HepG2 (cell line): ENCODE data around the gene PTPMT1. TPM values are rescaled to one million over a fixed set of nuclear protein-coding genes. Genes with fewer than 3 reads are reported as not detected.

Source experiments
- ARNTL ChIP-seq: sonication (generic); formaldehyde crosslinking; IDR thresholded peaks from 2 replicates; pipeline ENCODE4 v1.4.0; 2020; ENCODE audit warnings: mild to moderate bottlenecking, missing genetic modification reagents
- CEBPZ ChIP-seq: IDR thresholded peaks from 2 replicates; pipeline ENCODE4 v1.6.1; 2012; ENCODE audit warnings: low read length, improper control_type of control experiment
- E2F2 ChIP-seq: sonication (generic); formaldehyde crosslinking; IDR thresholded peaks from 2 replicates; pipeline ENCODE4 v1.4.0; 2020; ENCODE audit warnings: missing genetic modification reagents, borderline replicate concordance
- ELF1 ChIP-seq: sonication (generic); formaldehyde crosslinking; IDR thresholded peaks from 2 replicates; pipeline ENCODE4 v1.4.0; 2020; ENCODE audit warnings: missing genetic modification reagents
- FOXA1 ChIP-seq, 2 experiments: fragments of 450-650 bp in 1 of 2; sonication (generic) in 1 of 2; formaldehyde crosslinking in 1 of 2; IDR thresholded peaks; 2 replicates each; pipeline versions ENCODE4 v1.4.0 to v1.6.1; 2016 to 2020; ENCODE audit warnings: missing genetic modification reagents in 1 of 2
- MAZ ChIP-seq, 2 experiments: sonication (generic) in 1 of 2; formaldehyde crosslinking in 1 of 2; IDR thresholded peaks; 2 replicates each; pipeline versions ENCODE4 v1.5.0 to v1.6.1; 2012 to 2020; ENCODE audit warnings: low read depth in 2 of 2, mild to moderate bottlenecking in 2 of 2, borderline replicate concordance in 1 of 2, improper control_type of control experiment in 1 of 2, low read length in 1 of 2, missing genetic modification reagents in 1 of 2, moderate library complexity in 1 of 2
- STAG1 ChIP-seq: sonication (generic); formaldehyde crosslinking; IDR thresholded peaks from 2 replicates; pipeline ENCODE4 v1.4.0; 2020; ENCODE audit warnings: missing genetic modification reagents
- ZNF12 ChIP-seq: sonication (generic); formaldehyde crosslinking; IDR thresholded peaks from 2 replicates; pipeline ENCODE4 v1.5.0; 2020; ENCODE audit warnings: missing genetic modification reagents
- ZNF136 ChIP-seq: sonication (generic); formaldehyde crosslinking; IDR thresholded peaks from 2 replicates; pipeline ENCODE4 v1.8.1; 2022; ENCODE audit warnings: low read depth, mild to moderate bottlenecking, moderate library complexity, missing genetic modification reagents
- ZNF512 ChIP-seq: sonication (generic); formaldehyde crosslinking; IDR thresholded peaks from 2 replicates; pipeline ENCODE4 v1.4.0; 2020; ENCODE audit warnings: mild to moderate bottlenecking, missing genetic modification reagents
- ZNF83 ChIP-seq: sonication (generic); formaldehyde crosslinking; IDR thresholded peaks from 2 replicates; pipeline ENCODE4 v1.4.0; 2020; ENCODE audit warnings: missing genetic modification reagents, mild to moderate bottlenecking, borderline replicate concordance
- ZSCAN25 ChIP-seq: sonication (generic); formaldehyde crosslinking; IDR thresholded peaks from 2 replicates; pipeline ENCODE4 v1.8.0; 2022; ENCODE audit warnings: mild to moderate bottlenecking, missing genetic modification reagents
- ZSCAN9 ChIP-seq: IDR thresholded peaks from 2 replicates; pipeline ENCODE4 v1.6.1; 2016; ENCODE audit warnings: borderline replicate concordance
- polyA plus RNA-seq, 8 experiments: library from polyadenylated mRNA; depleted of rRNA in 3 of 8; stranded (reverse) in 7 of 8; unstranded in 1 of 8; fragments of >200 nt; fragmentation: Illumina TruSeq in 4 of 8; extraction: Trizol in 4 of 8; gene quantifications; 2 replicates each; pipeline versions ENCODE4 v1.2.1 to v1.2.3, GENCODE V29; 2011 to 2016; ENCODE audit warnings: low read depth in 4 of 8, missing spikeins in 1 of 8, mixed read lengths in 1 of 8; ENCODE audit not compliant: insufficient read depth in 1 of 8
- total RNA-seq, 5 experiments: library from RNA; depleted of rRNA; stranded (reverse); fragments of >200 nt; fragmentation: Illumina TruSeq; extraction: Trizol; gene quantifications; 2 replicates each; pipeline ENCODE4 v1.2.3, GENCODE V29; 2016; ENCODE audit warnings: low read depth in 1 of 5

The PTPMT1 gene
- total and polyA plus RNA-seq, 2 of the 13 experiments (the other 11 are each of a cell fraction or from before 2014, with no cell fraction given), result 55.6 to 129 TPM

- TF ChIP-seq CEBPZ (no peak), MAZ (IDR thresholded peaks at IDR 0.05; ENCODE audit: borderline replicate concordance, low read depth, low read length) (0 out of 2 replicates have a peak, but pooled peaks have one; percentile 3), MAZ (CRISPR knock-in tag; IDR thresholded peaks at IDR 0.05; ENCODE audit: low read depth) (no peak), ZNF512 (CRISPR knock-in tag) (no peak), ZNF12 (no peak), ARNTL (CRISPR knock-in tag) (0 out of 2 replicates have a peak, but pooled peaks have one; percentile 39), ZNF83 (no peak), ELF1 (CRISPR knock-in tag) (no peak), ZSCAN9 (CRISPR knock-in tag) (no peak), FOXA1 (IDR thresholded peaks at IDR 0.05) (no peak), FOXA1 (CRISPR knock-in tag; IDR thresholded peaks at IDR 0.05) (no peak), ZNF136 (CRISPR knock-in tag) (0 out of 2 replicates have a peak, but pooled peaks have one; percentile 34), STAG1 (CRISPR knock-in tag) (no peak), ZSCAN25 (CRISPR knock-in tag) (0 out of 2 replicates have a peak, but pooled peaks have one; percentile 2), E2F2 (CRISPR knock-in tag) (no peak)
Observed at GRCh38 chr11:47566149-47566698, 825 bp downstream of the PTPMT1 start (continued).
